GM19452 (cell line): ENCODE measurements around the gene CHRNA10.

Experiments used
- ATAC-seq: cut with Tn5 transposase; IDR thresholded peaks from one replicate; pipeline ENCODE4 v1.9.1; 2021; ENCODE audit not compliant: unreplicated experiment

The CHRNA10 gene

DNA sequence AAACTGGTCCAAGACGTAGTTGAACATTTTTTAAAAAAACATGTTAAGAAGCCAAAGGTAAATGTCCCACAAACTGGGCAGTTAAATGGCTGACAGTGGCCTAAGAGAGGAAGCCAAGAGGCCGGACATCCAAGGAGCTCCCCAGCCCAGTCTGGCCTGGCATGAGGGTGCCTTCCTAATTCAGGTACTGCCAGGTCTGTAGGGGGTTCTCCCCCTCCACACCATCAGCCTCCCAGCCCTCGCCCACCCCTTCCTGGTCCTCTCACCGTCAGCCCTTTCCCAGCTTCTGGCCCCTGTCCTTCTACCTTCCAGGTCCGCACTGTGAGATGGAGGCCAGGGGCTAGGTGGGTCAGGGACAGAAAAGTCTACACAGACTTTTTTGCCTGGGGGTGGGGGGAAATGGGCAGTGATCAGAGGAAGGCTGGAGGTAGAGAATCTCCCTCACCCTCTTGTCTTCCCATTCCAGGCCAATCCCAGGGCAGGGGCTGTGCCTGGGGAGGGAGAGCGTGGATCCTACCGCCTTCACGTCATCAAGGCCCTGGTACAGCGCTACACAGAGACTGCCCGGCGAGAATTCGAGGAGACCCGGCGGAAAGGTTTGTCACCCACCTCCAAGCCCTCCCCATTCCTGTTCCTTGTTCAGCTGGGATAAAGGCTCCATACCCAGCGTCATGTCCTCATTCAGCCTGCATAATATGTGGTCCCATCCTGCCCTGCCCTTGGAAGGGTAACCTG, 35.4 kb downstream of the CHRNA10 start:
- ATAC-seq = no peak

DNA sequence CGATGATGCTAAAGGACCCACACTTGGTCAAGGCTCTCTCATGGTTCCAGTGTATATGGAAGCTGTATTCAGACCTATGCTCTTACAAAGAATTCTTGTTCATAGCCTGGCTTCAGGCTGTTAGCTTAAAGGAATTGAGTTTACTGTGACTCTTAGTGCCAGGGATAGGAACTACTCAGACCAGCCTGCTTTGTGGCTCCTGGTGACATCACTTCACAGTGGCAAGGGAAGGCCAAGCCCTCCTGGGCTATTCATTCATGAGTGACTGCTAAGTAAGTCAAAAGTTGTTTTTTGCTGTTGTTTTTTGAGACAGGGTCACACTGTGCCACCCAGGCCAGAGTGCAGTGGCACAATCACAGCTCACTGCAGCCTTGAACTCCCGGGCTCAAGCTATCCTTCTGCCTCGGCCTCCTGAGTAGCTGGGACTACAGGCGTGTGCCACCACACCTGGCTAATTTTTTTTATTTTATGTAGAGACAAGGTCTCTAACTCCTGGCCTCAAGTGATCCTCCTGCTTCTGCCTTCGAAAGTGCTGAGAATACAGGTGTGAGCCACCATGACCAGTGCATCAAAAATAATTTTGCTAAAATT, 39.0 kb downstream of the CHRNA10 start:
- ATAC-seq = no peak

DNA sequence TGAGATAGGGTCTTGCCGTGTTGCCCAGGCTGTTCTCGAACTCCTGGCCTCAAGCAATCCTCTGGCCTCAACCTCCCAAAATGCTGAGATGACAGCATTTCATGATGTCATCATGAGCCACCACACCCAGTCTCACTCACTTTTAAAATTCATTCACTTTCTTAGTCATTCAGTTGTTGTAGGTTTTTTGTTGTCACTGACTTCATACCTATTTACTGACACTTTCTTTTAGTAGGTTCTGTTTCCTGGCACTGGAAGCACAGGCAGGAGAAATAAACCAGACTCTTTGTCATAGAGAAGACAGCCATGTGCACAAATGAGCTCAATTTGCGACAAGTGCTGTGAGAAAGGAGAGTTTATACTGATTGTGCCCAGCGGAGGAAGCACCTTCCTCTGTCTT, 39.9 kb downstream of the CHRNA10 start:
- no peak for ATAC-seq

DNA sequence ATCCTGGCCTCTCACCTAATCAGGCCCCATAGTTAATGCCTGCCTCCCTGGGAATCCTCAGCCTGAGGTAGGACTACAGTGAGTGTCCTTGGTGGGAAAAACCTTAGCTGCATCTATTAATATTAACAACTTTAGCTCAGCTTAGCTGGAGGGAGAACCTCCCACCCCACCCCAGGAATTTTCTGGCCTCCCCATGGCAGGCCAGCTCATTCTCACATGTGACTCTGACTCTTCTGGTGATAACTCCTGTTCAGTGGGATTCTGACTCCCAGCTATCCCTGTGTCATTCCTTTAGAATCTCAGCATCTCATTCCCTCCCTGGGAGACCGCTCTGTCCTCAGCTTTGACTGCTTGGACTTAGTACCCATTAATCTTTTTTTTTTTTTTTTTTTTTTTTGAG, 43.9 kb downstream of the CHRNA10 start:
- no peak for ATAC-seq

DNA sequence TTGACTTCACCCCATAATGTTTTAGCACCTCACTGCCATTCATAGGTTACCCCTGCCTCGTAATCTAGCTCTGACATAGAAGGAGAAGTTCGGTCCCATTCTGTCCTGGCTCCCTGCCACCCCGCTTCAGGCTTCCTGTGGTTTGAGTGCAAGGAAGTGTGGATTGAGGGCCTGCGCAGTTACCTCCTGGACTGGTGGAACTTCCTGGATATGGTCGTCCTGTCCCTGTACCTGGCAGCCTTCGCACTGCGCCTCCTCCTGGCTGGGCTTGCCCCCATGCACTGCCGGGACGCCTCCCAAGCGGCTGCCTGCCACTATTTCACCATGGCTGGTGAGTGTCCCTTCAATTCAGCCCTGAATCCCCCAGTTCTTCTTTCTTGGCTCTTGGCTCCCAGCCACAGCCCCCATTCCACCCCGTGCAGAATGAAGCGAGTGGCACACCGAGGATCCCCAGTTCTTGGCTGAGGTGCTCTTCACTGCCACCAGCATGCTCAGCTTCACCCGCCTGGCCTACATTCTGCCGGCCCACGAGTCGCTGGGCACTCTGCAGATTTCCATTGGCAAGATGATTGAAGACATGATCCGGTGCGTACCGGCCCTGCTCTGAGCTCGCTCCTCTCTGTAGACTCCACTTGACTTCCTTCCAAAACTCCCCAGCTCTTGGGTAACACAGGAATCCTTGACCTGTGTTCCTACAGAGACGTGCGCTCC, 44.8 kb downstream of the CHRNA10 start:
- no peak for ATAC-seq

DNA sequence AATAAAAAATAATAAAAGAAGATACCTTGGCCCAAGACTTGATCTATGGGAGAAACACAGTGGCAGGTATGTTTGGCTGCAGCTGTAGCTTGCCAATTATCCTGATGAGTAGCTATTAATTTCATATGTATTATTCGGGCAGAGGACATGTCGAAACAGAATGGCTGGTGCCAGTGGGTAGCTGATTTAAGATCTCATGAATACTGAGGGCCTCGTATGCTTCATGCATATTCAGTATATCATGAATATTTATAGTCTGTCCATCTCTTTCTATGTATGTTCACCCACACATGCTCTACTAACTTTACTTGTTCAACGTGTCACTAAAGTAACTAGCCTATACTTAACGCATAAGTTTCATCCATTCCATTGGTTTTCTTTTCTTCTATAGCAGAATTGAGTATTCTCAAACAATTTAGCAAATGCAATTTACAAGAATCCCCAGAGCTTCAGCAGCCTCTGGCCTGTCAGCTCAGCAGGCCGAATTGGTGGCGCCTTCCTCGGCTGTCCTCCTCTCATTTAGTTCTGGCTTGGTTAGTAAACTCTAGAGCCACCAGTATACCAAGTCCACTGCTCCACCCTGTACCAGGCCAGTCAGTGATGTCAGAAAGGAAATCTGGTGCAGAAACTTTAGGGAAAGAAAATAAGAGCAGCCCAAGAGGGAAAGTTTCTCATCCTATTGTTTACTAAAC, 47.3 kb downstream of the CHRNA10 start:
- ATAC-seq = no peak

DNA sequence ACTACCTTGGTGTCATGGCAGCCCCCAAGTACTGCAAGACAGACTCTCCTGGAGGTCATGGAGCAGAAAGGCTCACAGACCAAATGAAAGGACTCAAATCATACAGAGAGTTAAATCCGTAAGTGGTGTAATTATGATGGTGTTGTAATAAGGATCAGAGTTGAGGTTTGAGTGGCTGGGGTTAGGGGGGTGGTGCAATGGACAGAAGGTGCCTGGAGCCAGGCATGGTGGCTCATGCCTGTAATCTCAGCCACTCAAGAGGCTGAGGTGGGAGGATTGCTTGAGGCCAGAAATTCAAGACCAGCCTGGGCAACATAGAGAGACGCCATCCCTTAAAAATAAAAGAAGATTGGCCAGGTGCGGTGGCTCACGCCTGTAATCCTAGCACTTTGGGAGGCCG, 48.1 kb downstream of the CHRNA10 start:
- ATAC-seq = no peak

DNA sequence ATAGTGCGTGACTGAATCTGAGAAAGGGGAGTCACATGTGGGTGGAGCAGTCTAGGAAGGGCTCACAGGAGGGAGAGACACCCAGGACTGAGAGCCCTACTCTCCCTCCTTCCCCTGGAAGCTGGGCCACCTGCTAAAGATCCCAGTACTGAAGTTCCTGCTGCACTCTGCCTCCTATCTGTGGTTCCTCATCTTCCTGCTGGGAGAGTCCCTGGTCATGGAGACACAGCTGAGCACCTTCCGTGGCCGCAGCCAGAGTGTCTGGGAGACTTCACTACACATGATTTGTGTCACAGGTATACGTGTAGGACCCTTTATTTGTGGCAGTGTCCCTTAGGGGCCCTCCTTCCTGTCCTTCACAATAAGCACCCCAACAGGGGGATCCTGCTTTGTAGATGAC, 48.7 kb downstream of the CHRNA10 start:
- ATAC-seq = no peak

DNA sequence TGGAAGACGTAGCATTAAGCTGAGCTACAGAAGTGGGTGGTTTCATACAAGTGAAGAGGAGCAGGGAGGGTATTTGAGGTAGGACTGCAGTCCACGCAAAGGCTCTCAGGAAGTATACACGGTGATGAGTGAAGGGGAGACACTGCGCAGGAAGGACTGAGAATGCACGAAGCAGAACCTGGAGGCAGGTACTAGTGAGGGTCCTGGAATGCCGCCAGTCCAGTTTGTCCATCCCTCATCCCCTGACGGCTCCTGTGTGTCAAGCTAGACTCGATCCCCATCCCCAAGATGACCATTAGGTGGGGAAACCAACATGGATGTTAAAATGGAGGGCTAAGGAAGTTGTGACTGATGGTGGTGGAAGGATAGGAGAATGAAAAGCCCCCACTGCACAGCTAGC, 53.2 kb downstream of the CHRNA10 start:
- no peak for ATAC-seq

DNA sequence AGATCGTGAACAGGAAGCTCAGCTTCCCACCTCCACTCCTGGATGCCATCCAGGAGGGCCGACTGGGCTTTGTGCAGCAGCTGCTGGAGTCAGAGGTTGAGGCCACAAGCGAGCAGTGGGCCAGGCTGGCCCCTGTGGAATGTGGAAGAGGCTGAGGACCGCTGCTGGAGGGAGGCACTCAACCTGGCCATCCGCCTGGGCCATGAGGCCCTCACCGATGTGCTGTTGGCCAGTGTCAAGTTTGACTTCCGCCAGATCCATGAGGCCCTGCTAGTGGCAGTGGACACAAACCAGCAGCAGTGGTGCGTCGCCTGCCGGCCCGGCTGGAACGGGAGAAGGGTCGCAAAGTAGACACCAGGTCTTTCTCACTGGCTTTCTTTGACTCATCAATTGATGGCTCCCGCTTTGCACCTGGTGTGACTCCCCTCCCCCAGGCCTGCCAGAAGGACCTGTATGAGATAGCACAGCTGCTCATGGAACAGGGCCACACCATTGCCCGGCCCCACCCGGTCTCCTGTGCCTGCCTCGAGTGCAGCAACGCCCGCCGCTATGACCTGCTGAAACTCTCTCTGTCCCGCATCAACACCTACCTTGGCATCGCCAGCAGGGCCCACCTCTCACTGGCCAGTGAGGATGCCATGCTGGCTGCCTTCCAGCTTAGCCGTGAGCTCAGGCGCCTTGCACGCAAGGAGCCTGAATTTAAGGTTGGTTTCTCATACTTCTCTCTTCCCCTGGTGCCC, 54.3 kb downstream of the CHRNA10 start:
- no peak for ATAC-seq

DNA sequence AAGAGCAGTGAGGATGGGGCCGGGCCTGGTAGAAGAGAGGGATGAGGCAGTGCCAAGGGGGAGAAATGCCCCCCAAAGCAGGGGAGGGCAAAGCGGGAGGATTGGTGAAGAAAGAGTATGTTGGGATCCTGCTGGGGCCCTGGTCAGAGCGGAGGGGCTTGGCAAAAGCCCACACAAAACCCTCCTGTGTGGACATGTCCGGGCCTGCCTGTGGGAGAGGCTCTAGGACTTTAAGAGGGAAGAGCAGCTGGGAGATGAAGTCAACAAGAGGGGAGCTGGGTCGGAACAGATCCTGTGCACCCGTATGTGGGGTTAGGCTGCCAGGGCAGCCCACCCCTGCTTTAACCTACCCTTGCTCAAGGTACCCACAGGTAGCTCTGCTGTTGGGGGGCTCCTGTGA, 55.2 kb downstream of the CHRNA10 start:
- no peak for ATAC-seq
